Cardiac atrium fibroblast (primary cell): ENCODE results near the gene MYO3A. TPM values are rescaled to one million over a fixed set of nuclear protein-coding genes. Genes with fewer than 3 reads are reported as not detected.

Source experiments
- total RNA-seq: library from RNA; depleted of rRNA; stranded (reverse); fragments of >200 nt; gene quantifications from 2 replicates; pipeline ENCODE4 v1.2.3, GENCODE V29; 2015

Gene MYO3A, protein sequence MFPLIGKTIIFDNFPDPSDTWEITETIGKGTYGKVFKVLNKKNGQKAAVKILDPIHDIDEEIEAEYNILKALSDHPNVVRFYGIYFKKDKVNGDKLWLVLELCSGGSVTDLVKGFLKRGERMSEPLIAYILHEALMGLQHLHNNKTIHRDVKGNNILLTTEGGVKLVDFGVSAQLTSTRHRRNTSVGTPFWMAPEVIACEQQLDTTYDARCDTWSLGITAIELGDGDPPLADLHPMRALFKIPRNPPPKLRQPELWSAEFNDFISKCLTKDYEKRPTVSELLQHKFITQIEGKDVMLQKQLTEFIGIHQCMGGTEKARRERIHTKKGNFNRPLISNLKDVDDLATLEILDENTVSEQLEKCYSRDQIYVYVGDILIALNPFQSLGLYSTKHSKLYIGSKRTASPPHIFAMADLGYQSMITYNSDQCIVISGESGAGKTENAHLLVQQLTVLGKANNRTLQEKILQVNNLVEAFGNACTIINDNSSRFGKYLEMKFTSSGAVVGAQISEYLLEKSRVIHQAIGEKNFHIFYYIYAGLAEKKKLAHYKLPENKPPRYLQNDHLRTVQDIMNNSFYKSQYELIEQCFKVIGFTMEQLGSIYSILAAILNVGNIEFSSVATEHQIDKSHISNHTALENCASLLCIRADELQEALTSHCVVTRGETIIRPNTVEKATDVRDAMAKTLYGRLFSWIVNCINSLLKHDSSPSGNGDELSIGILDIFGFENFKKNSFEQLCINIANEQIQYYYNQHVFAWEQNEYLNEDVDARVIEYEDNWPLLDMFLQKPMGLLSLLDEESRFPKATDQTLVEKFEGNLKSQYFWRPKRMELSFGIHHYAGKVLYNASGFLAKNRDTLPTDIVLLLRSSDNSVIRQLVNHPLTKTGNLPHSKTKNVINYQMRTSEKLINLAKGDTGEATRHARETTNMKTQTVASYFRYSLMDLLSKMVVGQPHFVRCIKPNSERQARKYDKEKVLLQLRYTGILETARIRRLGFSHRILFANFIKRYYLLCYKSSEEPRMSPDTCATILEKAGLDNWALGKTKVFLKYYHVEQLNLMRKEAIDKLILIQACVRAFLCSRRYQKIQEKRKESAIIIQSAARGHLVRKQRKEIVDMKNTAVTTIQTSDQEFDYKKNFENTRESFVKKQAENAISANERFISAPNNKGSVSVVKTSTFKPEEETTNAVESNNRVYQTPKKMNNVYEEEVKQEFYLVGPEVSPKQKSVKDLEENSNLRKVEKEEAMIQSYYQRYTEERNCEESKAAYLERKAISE (N-terminal part only)
- total RNA-seq = not detected in 2 replicates

DNA sequence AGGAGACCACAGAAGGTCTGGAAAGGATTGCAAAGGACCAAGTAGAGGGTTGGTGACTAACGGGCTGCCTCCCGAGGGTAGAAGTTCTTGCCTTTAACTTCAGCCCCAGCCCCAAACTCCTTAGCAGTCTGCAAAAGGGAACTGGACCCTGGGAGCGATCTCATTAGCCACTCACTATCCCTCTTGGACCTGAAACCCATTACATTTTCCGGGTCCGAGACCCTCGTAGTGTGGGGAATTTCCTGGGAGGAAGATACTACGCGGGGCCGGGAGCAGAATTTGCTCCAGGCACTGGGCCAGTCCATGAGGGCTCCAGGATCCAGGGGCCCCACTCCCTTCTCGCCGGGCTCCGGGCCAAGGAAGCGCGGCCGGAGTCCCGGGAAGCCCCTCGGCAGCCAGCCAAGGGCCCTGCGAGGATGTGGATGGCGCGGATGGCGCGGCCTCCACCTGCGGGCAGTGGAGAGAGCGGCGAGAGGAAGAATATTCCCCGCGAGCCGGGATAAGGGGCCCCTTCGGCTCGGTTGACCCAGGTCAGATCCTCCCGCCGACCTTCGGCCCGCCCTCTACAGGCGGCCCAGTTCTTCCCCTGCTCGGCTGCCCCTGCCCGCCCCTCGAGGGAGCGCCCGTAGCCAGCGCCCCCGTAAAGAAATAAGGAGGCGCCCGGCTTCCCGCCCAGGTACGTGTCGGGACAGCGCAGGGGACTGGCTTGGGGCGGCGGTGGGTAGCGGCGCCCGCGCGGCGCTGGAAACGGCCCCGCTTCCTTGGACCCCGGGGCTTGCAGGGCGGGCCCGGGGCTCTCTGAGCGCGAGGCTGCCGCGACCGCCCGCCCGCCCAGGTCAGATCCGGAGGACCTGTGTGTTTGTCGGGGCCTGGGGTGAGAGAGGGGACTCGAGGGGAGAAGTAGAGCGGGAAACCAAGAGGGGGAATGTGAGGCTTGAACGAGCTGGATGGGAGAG lies at the start of gene MYO3A:
TSS of gene MYO3A (plus strand) at position 577 of the 956 bp plus-strand sequence. CDS start 17,882 bp downstream, outside the sequence.

DNA sequence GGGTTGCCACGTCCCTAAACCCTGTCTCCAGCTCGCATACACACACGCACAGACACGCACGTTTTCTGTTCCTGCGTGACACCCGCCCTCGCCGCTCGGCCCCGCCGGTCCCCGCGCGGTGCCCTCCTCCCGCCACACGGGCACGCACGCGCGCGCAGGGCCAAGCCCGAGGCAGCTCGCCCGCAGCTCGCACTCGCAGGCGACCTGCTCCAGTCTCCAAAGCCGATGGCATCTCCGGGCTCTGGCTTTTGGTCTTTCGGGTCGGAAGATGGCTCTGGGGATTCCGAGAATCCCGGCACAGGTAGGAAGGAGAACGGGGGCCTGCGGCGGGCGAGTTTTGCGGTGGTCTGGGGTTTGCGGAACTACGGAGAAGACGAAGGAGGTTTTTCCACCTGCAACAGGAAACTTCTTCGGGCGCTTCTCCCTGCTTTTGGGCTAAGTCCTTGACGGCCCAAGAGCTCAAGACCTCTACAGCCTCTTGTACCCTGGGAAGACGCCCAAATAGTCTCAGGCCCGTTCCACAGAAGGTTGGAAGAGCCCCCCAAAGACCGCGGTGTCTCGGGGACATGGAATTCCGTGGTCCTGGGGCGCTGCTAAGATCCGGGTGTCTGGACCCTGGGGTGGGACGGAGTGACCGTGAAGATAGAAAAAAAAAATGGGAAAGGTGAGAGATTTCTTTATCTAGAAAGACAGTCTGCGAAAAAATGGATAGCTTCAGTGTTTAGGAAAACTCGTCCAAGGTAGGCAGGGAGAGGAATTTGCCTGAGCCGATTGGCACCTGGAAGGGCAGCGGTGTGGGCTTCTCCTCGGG lies 282.8 kb downstream of the MYO3A start, which contains the start of gene GAD2:
TSS of gene GAD2 (plus strand) at position 190 of the 811 bp plus-strand sequence. CDS start at position 226, 36 bp downstream.

